Smooth muscle cell (in vitro differentiated cells): ENCODE measurements around the gene CAVIN2. TPM values are rescaled to one million over a fixed set of nuclear protein-coding genes. Genes with fewer than 3 reads are reported as not detected.

Source experiments
- DNase-seq: peaks from one replicate; lab custom pipeline; 2025; ENCODE audit not compliant: unreplicated experiment; lab: John Stamatoyannopoulos, UW
- H2AFZ ChIP-seq: fragments of 200-600 bp; sonication (generic); 2 replicates; pipeline ENCODE4 v1.6.0; 2016; ENCODE audit warnings: antibody characterized with exemption, low read depth, mild to moderate bottlenecking
- H3F3A ChIP-seq: fragments of 200-600 bp; sonication (generic); 2 replicates; pipeline ENCODE4 v1.6.0; 2017; ENCODE audit warnings: antibody characterized with exemption, low read depth
- H3K27ac ChIP-seq: fragments of 200-600 bp; sonication (generic); 2 replicates; pipeline ENCODE4 v1.5.1; 2016; ENCODE audit warnings: low read depth, mild to moderate bottlenecking
- H3K27me3 ChIP-seq: fragments of 200-600 bp; sonication (generic); 2 replicates; pipeline ENCODE4 v1.6.1; 2016; ENCODE audit warnings: low read depth, mild to moderate bottlenecking
- H3K36me3 ChIP-seq: fragments of 200-600 bp; sonication (generic); 2 replicates; pipeline ENCODE4 v1.5.1; 2016; ENCODE audit warnings: low read depth
- H3K4me1 ChIP-seq: fragments of 200-600 bp; sonication (generic); 2 replicates; pipeline ENCODE4 v1.5.1; 2016; ENCODE audit warnings: low read depth
- H3K4me2 ChIP-seq: fragments of 200-600 bp; sonication (generic); 2 replicates; pipeline ENCODE4 v1.6.0; 2016; ENCODE audit warnings: mild to moderate bottlenecking
- H3K4me3 ChIP-seq: fragments of 200-600 bp; sonication (generic); 2 replicates; pipeline ENCODE4 v1.5.1; 2016; ENCODE audit warnings: mild to moderate bottlenecking
- H3K79me2 ChIP-seq: fragments of 200-600 bp; sonication (generic); 2 replicates; pipeline ENCODE4 v1.6.0; 2016; ENCODE audit warnings: low read depth, mild to moderate bottlenecking
- H3K9ac ChIP-seq: fragments of 200-600 bp; sonication (generic); 2 replicates; pipeline ENCODE4 v1.6.0; 2016; ENCODE audit warnings: low read depth
- H3K9me3 ChIP-seq: fragments of 200-600 bp; sonication (generic); replicated peaks from 2 replicates; pipeline ENCODE4 v1.5.1; 2016; ENCODE audit warnings: low read depth
- H4K20me1 ChIP-seq: fragments of 200-600 bp; sonication (generic); 2 replicates; pipeline ENCODE4 v1.6.0; 2016; ENCODE audit warnings: low read depth
- CTCF ChIP-seq: fragments of 200-600 bp; sonication (generic); IDR thresholded peaks from 2 replicates; pipeline ENCODE4 v1.5.1; 2017; ENCODE audit warnings: borderline replicate concordance, mild to moderate bottlenecking, antibody characterized with exemption; ENCODE audit not compliant: insufficient read depth, poor library complexity, severe bottlenecking
- WGBS: methylation state at CpG from one replicate; pipeline ENCODE4 v1.1.7; 2016; ENCODE audit warnings: low lambda C conversion rate; 5-methylcytosine and 5-hydroxymethylcytosine counted together
- polyA plus RNA-seq: library from polyadenylated mRNA; unstranded; fragments of >200 nt; fragmentation: Nextera tagmentation; extraction: Ambion mirVana; gene quantifications from 2 replicates; pipeline ENCODE4 v1.2.1, GENCODE V29; 2016
- total RNA-seq: library from RNA; depleted of rRNA; stranded (reverse); fragments of >200 nt; gene quantifications from 2 replicates; pipeline ENCODE4 v1.2.3, GENCODE V29; 2014

Gene CAVIN2
- total and polyA plus RNA-seq, 2 experiments from 2014 or later = 0.13 TPM; not detected in 1

DNA sequence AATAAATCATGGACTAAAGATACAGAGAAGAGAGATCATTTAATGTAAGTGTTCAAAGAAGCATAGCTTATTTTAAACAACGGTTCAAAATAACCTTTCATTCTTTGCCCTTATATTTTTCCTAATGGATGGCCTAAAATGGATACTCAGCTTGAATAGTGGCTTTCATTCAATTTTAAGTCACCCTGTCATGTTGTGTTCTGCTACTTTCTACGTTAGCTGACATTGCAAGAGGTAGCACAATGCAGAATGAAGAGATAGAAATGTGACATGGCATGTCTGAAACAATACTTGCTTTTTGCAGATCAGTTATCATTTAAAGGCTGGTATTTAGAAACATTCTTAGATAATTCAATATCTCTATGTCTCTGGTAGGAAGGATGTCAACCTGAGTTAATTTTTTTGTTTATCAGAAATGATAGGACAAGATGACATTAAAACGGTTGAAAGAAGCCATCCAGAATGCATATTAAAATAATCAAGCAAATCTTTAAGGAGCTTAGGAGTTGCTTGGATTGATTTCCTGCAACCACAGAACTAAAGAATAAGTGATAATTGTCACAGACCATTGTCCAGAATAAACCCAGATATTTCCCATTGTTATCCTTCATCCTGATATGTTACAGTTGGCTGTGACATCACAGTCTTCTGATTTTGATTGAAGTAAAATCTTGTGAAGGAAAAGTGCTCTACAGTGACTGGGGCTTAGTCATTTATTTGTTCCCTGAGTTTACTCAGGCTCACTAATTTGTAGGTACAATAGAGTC is 41.7 kb upstream of the CAVIN2 start:
- Histone ChIP-seq H4K20me1 (no peaks in the 10 kb centered on the region), H3K27me3 (no peaks in the 10 kb centered on the region), H3K9me3 (no peaks in the 10 kb centered on the region), H3K4me3 (no peak overlapping the region), H3K9ac (no peak overlapping the region), H3K4me2 (no peak overlapping the region), H3K27ac (no peak overlapping the region), H3F3A (no peaks in the 10 kb centered on the region), H3K4me1 (no peaks in the 10 kb centered on the region), H2AFZ (no peak overlapping the region), H3K79me2 (no peaks in the 10 kb centered on the region), H3K36me3 (no peaks in the 10 kb centered on the region)
- DNase-seq = no peak
- TF ChIP-seq CTCF = no peak
- 90% methylated on average over 3 of the region's 3 CpGs for WGBS

- H2AFZ ChIP-seq = no peak overlapping the region
- no peaks in the 10 kb centered on the region for H3K27me3 ChIP-seq
- H3K4me1 ChIP-seq = no peaks in the 10 kb centered on the region
- 94% methylated on average over 6 of the region's 6 CpGs for WGBS
- no peak overlapping the region for H3K4me2 ChIP-seq
- DNase-seq = no peak
- H3F3A ChIP-seq = no peaks in the 10 kb centered on the region
- no peaks in the 10 kb centered on the region for H3K79me2 ChIP-seq
- no peaks in the 10 kb centered on the region for H3K36me3 ChIP-seq
- no peaks in the 10 kb centered on the region for H3K9me3 ChIP-seq
- no peak overlapping the region for H3K4me3 ChIP-seq
- no peak overlapping the region for H3K27ac ChIP-seq
- no peak for TF ChIP-seq CTCF
- H3K9ac ChIP-seq = no peak overlapping the region
- H4K20me1 ChIP-seq = no peaks in the 10 kb centered on the region
Measured at GRCh38 chr2:191885650-191886049, 38.8 kb upstream of the CAVIN2 start.

DNA sequence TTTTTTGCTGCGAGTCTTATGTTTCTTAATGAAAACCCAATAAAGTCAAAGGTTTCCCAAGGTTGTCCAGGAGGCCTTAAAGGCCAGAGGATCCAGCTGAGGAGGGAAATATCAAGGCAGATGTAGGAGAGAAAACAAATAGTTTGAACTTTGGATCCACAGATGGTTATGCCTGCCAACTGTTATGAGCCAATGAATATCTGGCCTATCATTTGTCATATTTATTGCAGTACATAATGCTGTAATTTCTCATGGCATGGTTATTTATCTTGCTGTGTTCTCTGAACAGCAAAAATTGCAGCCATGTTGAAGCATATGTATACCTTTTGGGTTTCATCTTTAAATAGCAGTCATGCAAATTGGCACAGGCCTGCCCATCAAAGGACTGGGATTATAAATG is 38.2 kb upstream of the CAVIN2 start:
- Histone ChIP-seq H3K27me3 (no peaks in the 10 kb centered on the region), H2AFZ (no peak overlapping the region), H3K9me3 (no peaks in the 10 kb centered on the region), H3K4me2 (no peak overlapping the region), H3K27ac (no peak overlapping the region), H4K20me1 (no peaks in the 10 kb centered on the region), H3K4me3 (no peak overlapping the region), H3K36me3 (no peaks in the 10 kb centered on the region), H3K79me2 (no peaks in the 10 kb centered on the region), H3K4me1 (no peaks in the 10 kb centered on the region), H3K9ac (no peak overlapping the region), H3F3A (no peaks in the 10 kb centered on the region)
- no peak for TF ChIP-seq CTCF
- 95% methylated on average over 1 of the region's 1 CpG for WGBS
- no peak for DNase-seq
